AML-193 (cell line): Measurements from ENCODE around the gene SETD2.
"Not testable (repeated sequence)": the region's sequence is repeated elsewhere in the genome, so short reads cannot be mapped to it uniquely, and the experiment has no call there.

Experiments used
- DNase-seq, 2 experiments: peaks; one replicate each; lab custom pipeline; 2025; lab: John Stamatoyannopoulos, UW

SETD2 gene

GRCh38 chr3:47164007-47164881 is at the start of gene SETD2:
SETD2 (minus strand) TSS chr3:47164113; CDS start chr3:47163924, 189 bp downstream.
- peak; percentile 90 to 91 for DNase-seq

- no peak for DNase-seq
Measured at GRCh38 chr3:47210863-47211405, 47.0 kb upstream of the SETD2 start.

- DNase-seq, result not testable (repeated sequence)
Measured at GRCh38 chr3:47206022-47206421, 42.1 kb upstream of the SETD2 start.

- DNase-seq, result no peak
Measured at GRCh38 chr3:47204875-47205274, 41.0 kb upstream of the SETD2 start.

- no peak for DNase-seq
Measured at GRCh38 chr3:47202542-47202941, 38.6 kb upstream of the SETD2 start.

GRCh38 chr3:47197287-47197686 is 33.4 kb upstream of the SETD2 start:
- DNase-seq, result no peak

GRCh38 chr3:47194994-47195393 is 31.1 kb upstream of the SETD2 start:
- DNase-seq, result no peak

GRCh38 chr3:47193871-47194859 is 30.3 kb upstream of the SETD2 start:
- peak in 1 of 2 experiments; percentile 20 for DNase-seq

- no peak for DNase-seq
Measured at GRCh38 chr3:47186285-47186684, 22.4 kb upstream of the SETD2 start.

GRCh38 chr3:47181685-47182084 is 17.8 kb upstream of the SETD2 start:
- DNase-seq, result not testable (repeated sequence)

GRCh38 chr3:47180011-47180410 is 16.1 kb upstream of the SETD2 start:
- DNase-seq, result not testable (repeated sequence)

- DNase-seq, result no peak
Measured at GRCh38 chr3:47176582-47176981, 12.7 kb upstream of the SETD2 start.

- no peak for DNase-seq
Measured at GRCh38 chr3:47163169-47164006, 525 bp downstream of the SETD2 start.

GRCh38 chr3:47162697-47163168 is 1.2 kb downstream of the SETD2 start:
- DNase-seq, result peak in 1 of 2 experiments; percentile 26

GRCh38 chr3:47161983-47162696 is 1.8 kb downstream of the SETD2 start:
- DNase-seq, result peak; percentile 34 to 35

- no peak for DNase-seq
Measured at GRCh38 chr3:47159820-47160219, 4.1 kb downstream of the SETD2 start.

- DNase-seq, result no peak
Measured at GRCh38 chr3:47158208-47158607, 5.7 kb downstream of the SETD2 start.

- DNase-seq, result no peak
Measured at GRCh38 chr3:47156396-47156795, 7.5 kb downstream of the SETD2 start.

GRCh38 chr3:47152578-47152977 is 11.3 kb downstream of the SETD2 start:
- DNase-seq, result no peak

- no peak for DNase-seq
Measured at GRCh38 chr3:47151836-47152235, 12.1 kb downstream of the SETD2 start.
